ENCODE data around the gene CD274. TPM values are rescaled to one million over a fixed set of nuclear protein-coding genes. Genes with fewer than 3 reads are reported as not detected.

Gene CD274
- total and polyA plus RNA-seq, 2 donors (not counting 3 experiments of a cell fraction or from before 2014, with no cell fraction given): 25.4 to 26.8 TPM

- Histone ChIP-seq H3K27me3 (ENCODE audit: control insufficient read depth in 2 of 2, insufficient read depth in 2 of 2, low read length in 2 of 2) (no peaks in the 10 kb centered on the region), H3K36me3 (ENCODE audit: control insufficient read depth in 2 of 2, extremely low read depth in 1 of 2, insufficient read depth in 2 of 2, low read length in 2 of 2) (no peaks in the 10 kb centered on the region), H4K20me1 (replicated peaks; ENCODE audit: control insufficient read depth, extremely low read depth, insufficient read depth, low read length) (no peaks in the 10 kb centered on the region), H2AFZ (ENCODE audit: low read depth, low read length) (no peak overlapping the region), H3K9me1 (replicated peaks; ENCODE audit: control insufficient read depth, extremely low read depth, insufficient read depth, low read length) (no peaks in the 10 kb centered on the region), H3K4me3 (replicated peaks in 1 of 3; ENCODE audit: insufficient read depth in 1 of 3, low read depth in 1 of 3, low read length in 3 of 3) (no peak overlapping the region), H3K9me3 (replicated peaks; ENCODE audit: control insufficient read depth, insufficient read depth, low read length) (no peaks in the 10 kb centered on the region), H3K9ac (replicated peaks; ENCODE audit: extremely low read depth, insufficient read depth, low read length) (no peak overlapping the region), H3K4me2 (ENCODE audit: insufficient read depth, low read length) (no peak overlapping the region), H3K27ac (ENCODE audit: insufficient read depth, low read depth, low read length) (peak overlapping the region; percentile 92), H3K79me2 (ENCODE audit: control insufficient read depth, insufficient read depth, low read length) (no peaks in the 10 kb centered on the region), H3K4me1 (ENCODE audit: control insufficient read depth, extremely low read depth, insufficient read depth, low read length) (peaks cover 38% of the 10 kb centered on the region)
- peak; percentile 55 for FAIRE-seq
- TF ChIP-seq MAX (IDR thresholded peaks at IDR 0.05; ENCODE audit: insufficient read depth, insufficient read length) (no peak), FOS (IDR thresholded peaks at IDR 0.05; ENCODE audit: borderline replicate concordance, insufficient read depth, low read length) (no peak), GATA2 (IDR thresholded peaks at IDR 0.05; ENCODE audit: insufficient read depth, insufficient read length, low read depth, low read length) (no peak), POLR2A (IDR thresholded peaks at IDR 0.05; ENCODE audit: low read depth, low read length) (no peak), POLR2AphosphoS5 (IDR thresholded peaks at IDR 0.05; ENCODE audit: insufficient read depth, low read depth, low read length) (no peak), CTCF (IDR thresholded peaks at IDR 0.05; ENCODE audit: extremely low read depth in 1 of 2, insufficient read depth in 1 of 2, low read depth in 1 of 2, low read length in 2 of 2) (no peak), EZH2 (IDR thresholded peaks at IDR 0.05; ENCODE audit: borderline replicate concordance, low read depth, low read length, severe bottlenecking) (no peak), MYC (IDR thresholded peaks at IDR 0.05; ENCODE audit: low read depth, low read length) (no peak), JUN (IDR thresholded peaks at IDR 0.05; ENCODE audit: borderline replicate concordance, insufficient read depth, insufficient read length, low read depth) (no peak)
- BruUV-seq (replicated peaks): no TSS peak
- dilution Hi-C loops (cut with MboI; ENCODE audit: extremely low pct_ligation_motif_present, low sequenced_read_pairs): no loop called here
- DNase-seq (ENCODE audit: low read depth, low spot score): no peak
- POLR2A ChIA-PET: interaction anchor here (1.1 kb wide), 1 partner anchor 43 kb away, joined by 4 read pairs; the partner anchor contains the start of gene CD274
- CTCF ChIA-PET: interaction anchor here (0.6 to 2.2 kb wide), 4 partner anchors 10 to 306 kb away, joined by 3 to 6 read pairs (median 4); no protein-coding TSS in a partner anchor
- intact Hi-C loops (cut with micrococcal nuclease): no loop called here
Observed at GRCh38 chr9:5492965-5493678, 42.8 kb downstream of the CD274 start.

All from endothelial cell of umbilical vein (primary cell).